BLaER1 (cell line): ENCODE results near the gene TRIP6.
"Not testable (repeated sequence)": the region's sequence is repeated elsewhere in the genome, so short reads cannot be mapped to it uniquely, and the experiment has no call there.

Experiments
- H3K27ac ChIP-seq: shearing (Covaris generic); formaldehyde crosslinking; 2 replicates; pipeline ENCODE4 v1.8.1; 2022
- H3K27me3 ChIP-seq: shearing (Covaris generic); formaldehyde crosslinking; 2 replicates; pipeline ENCODE4 v1.8.1; 2022
- H3K36me3 ChIP-seq: shearing (Covaris generic); formaldehyde crosslinking; 2 replicates; pipeline ENCODE4 v1.8.1; 2022
- H3K4me1 ChIP-seq: shearing (Covaris generic); formaldehyde crosslinking; 2 replicates; pipeline ENCODE4 v1.8.1; 2022
- H3K4me2 ChIP-seq: shearing (Covaris generic); formaldehyde crosslinking; 2 replicates; pipeline ENCODE4 v1.8.1; 2022
- H3K4me3 ChIP-seq: shearing (Covaris generic); formaldehyde crosslinking; 2 replicates; pipeline ENCODE4 v1.8.1; 2022
- H3K9ac ChIP-seq: shearing (Covaris generic); formaldehyde crosslinking; 2 replicates; pipeline ENCODE4 v1.8.1; 2022
- H3K9me3 ChIP-seq: shearing (Covaris generic); formaldehyde crosslinking; 2 replicates; pipeline ENCODE4 v1.8.1; 2022
- H4K20me1 ChIP-seq: shearing (Covaris generic); formaldehyde crosslinking; 2 replicates; pipeline ENCODE4 v1.8.1; 2022
- Cebpa-rat ChIP-seq: shearing (Covaris generic); IDR thresholded peaks from 2 replicates; pipeline ENCODE4 v1.8.1; 2022

The TRIP6 gene

GRCh38 chr7:100911484-100911883 is 44.3 kb downstream of the TRIP6 start:
- Histone ChIP-seq H3K27ac (no peak overlapping the region), H3K9me3 (peaks cover 8% of the 10 kb centered on the region; the same call in 1 of the 2 replicates), H3K4me2 (no peak overlapping the region), H3K4me3 (no peak overlapping the region), H4K20me1 (no peaks in the 10 kb centered on the region), H3K9ac (no peak overlapping the region), H3K27me3 (no peaks in the 10 kb centered on the region), H3K4me1 (no peaks in the 10 kb centered on the region), H3K36me3 (no peaks in the 10 kb centered on the region)
- TF ChIP-seq Cebpa-rat: no peak

- Histone ChIP-seq H3K36me3 (no peaks in the 10 kb centered on the region), H3K4me1 (no peaks in the 10 kb centered on the region), H3K4me3 (no peak overlapping the region), H3K27me3 (no peaks in the 10 kb centered on the region), H4K20me1 (no peaks in the 10 kb centered on the region), H3K4me2 (no peak overlapping the region), H3K27ac (no peak overlapping the region), H3K9me3 (no peaks in the 10 kb centered on the region), H3K9ac (no peak overlapping the region)
- TF ChIP-seq Cebpa-rat: no peak
Observed at GRCh38 chr7:100914208-100914878, 47.2 kb downstream of the TRIP6 start.

- H3K4me2 ChIP-seq: no peak overlapping the region
- no peaks in the 10 kb centered on the region for H3K9me3 ChIP-seq
- no peak overlapping the region for H3K9ac ChIP-seq
- H3K27me3 ChIP-seq: no peaks in the 10 kb centered on the region
- no peak for TF ChIP-seq Cebpa-rat
- H3K27ac ChIP-seq: no peak overlapping the region
- no peaks in the 10 kb centered on the region for H3K36me3 ChIP-seq
- H4K20me1 ChIP-seq: no peaks in the 10 kb centered on the region
- no peak overlapping the region for H3K4me3 ChIP-seq
- H3K4me1 ChIP-seq: no peaks in the 10 kb centered on the region
Observed at GRCh38 chr7:100914879-100915447, 47.8 kb downstream of the TRIP6 start.

GRCh38 chr7:100919335-100919734 is 52.1 kb downstream of the TRIP6 start:
- not testable (repeated sequence) for H3K36me3 ChIP-seq, H3K27ac ChIP-seq, H3K4me3 ChIP-seq, H3K4me2 ChIP-seq, H3K4me1 ChIP-seq, H4K20me1 ChIP-seq, H3K27me3 ChIP-seq, H3K9ac ChIP-seq, H3K9me3 ChIP-seq

GRCh38 chr7:100919779-100920437 is 52.7 kb downstream of the TRIP6 start:
- H3K27me3 ChIP-seq, H3K9me3 ChIP-seq, H3K4me1 ChIP-seq, H3K4me2 ChIP-seq, H3K9ac ChIP-seq, H4K20me1 ChIP-seq, H3K36me3 ChIP-seq, H3K4me3 ChIP-seq, H3K27ac ChIP-seq: not testable (repeated sequence)

- no peak overlapping the region for H3K27ac ChIP-seq
- no peak overlapping the region for H3K9ac ChIP-seq
- no peak for TF ChIP-seq Cebpa-rat
- no peaks in the 10 kb centered on the region for H4K20me1 ChIP-seq
- no peak overlapping the region for H3K4me2 ChIP-seq
- no peaks in the 10 kb centered on the region for H3K9me3 ChIP-seq
- no peaks in the 10 kb centered on the region for H3K36me3 ChIP-seq
- H3K4me3 ChIP-seq: no peak overlapping the region
- no peaks in the 10 kb centered on the region for H3K4me1 ChIP-seq
- H3K27me3 ChIP-seq: no peaks in the 10 kb centered on the region; the same call in 1 of the 2 replicates
Observed at GRCh38 chr7:100921039-100921438, 53.9 kb downstream of the TRIP6 start.
